GM12878 (cell line): ENCODE data around the gene CSTB. TPM values are rescaled to one million over a fixed set of nuclear protein-coding genes. Genes with fewer than 3 reads are reported as not detected.

Source experiments
- ATAC-seq: fragments of 200-7000 bp; cut with Tn5 transposase; 3 replicates; pipeline ENCODE4 v1.9.1; 2020; ENCODE audit warnings: mild to moderate bottlenecking, moderate library complexity
- BruUV-seq: library from RNA; stranded (reverse); fragments of 400-500 nt; replicated peaks from 2 replicates; lab custom pipeline; 2021; lab: Mats Ljungman, UMichigan
- CTCF ChIA-PET: fragments of 300-600 bp; sonication (Branson Sonifier 250); formaldehyde crosslinking; extraction: SDS; loops from one replicate; lab custom pipeline; 2021; ENCODE audit warnings: inconsistent platforms; lab: Yijun Ruan, JAX
- POLR2A ChIA-PET: fragments of 350-600 bp; formaldehyde crosslinking; extraction: SDS; loops from one replicate; lab custom pipeline; 2021; ENCODE audit warnings: inconsistent platforms; lab: Charles Lee
- RAD21 ChIA-PET: fragments of 300-600 bp; sonication (Branson Sonifier 250); formaldehyde crosslinking; loops from one replicate; lab custom pipeline; 2023; ENCODE audit warnings: antibody characterized with exemption; ENCODE audit not compliant: unreplicated experiment; lab: Charles Lee
- SMC1A ChIA-PET: fragments of 300-600 bp; sonication (Branson Sonifier 250); formaldehyde crosslinking; loops from one replicate; lab custom pipeline; 2023; ENCODE audit not compliant: unreplicated experiment, uncharacterized antibody; lab: Charles Lee
- DNase-seq: peaks from one replicate; pipeline ENCODE4 v3.0.0-alpha.2; 2011; ENCODE audit warnings: low read depth, low spot score
- FAIRE-seq: peaks from 3 replicates; lab custom pipeline; 2011; peaks lifted over from hg19 to GRCh38; lab: Jason Lieb, UNC
- H2AFZ ChIP-seq: 2 replicates; pipeline ENCODE4 v1.6.0; 2011; ENCODE audit warnings: low read depth, low read length, control low read depth; ENCODE audit not compliant: control insufficient read depth
- H3K27ac ChIP-seq: 2 replicates; pipeline ENCODE4 v1.5.1; 2011; ENCODE audit warnings: control low read depth; ENCODE audit not compliant: control insufficient read depth, insufficient read depth
- H3K27me3 ChIP-seq, 2 experiments: replicated peaks in 1 of 2; 2 replicates each; pipeline versions ENCODE4 v1.6.0 to v1.6.1; 2011; ENCODE audit warnings: low read length in 1 of 2; ENCODE audit not compliant: control insufficient read depth in 2 of 2, insufficient read depth in 2 of 2
- H3K36me3 ChIP-seq, 2 experiments: 2 replicates each; pipeline ENCODE4 v1.5.1; 2011; ENCODE audit warnings: low read length in 1 of 2; ENCODE audit not compliant: control insufficient read depth in 2 of 2, insufficient read depth in 2 of 2
- H3K4me1 ChIP-seq: 2 replicates; pipeline ENCODE4 v1.6.1; 2011; ENCODE audit warnings: mild to moderate bottlenecking, low read length, moderate library complexity, mixed read lengths; ENCODE audit not compliant: control insufficient read depth, insufficient read depth
- H3K4me2 ChIP-seq: 2 replicates; pipeline ENCODE4 v1.6.0; 2011; ENCODE audit warnings: control low read depth; ENCODE audit not compliant: control insufficient read depth, insufficient read depth
- H3K4me3 ChIP-seq: fragments of 200-600 bp; sonication (generic); 2 replicates; pipeline ENCODE4 v1.5.1; 2016
- H3K79me2 ChIP-seq: 2 replicates; pipeline ENCODE4 v1.6.0; 2011; ENCODE audit warnings: low read length; ENCODE audit not compliant: control insufficient read depth, insufficient read depth
- H3K9ac ChIP-seq: 2 replicates; pipeline ENCODE4 v1.8.0; 2011; ENCODE audit warnings: low read length, control low read depth, mixed read lengths; ENCODE audit not compliant: control insufficient read depth, insufficient read depth
- H3K9me3 ChIP-seq: replicated peaks from 3 replicates; pipeline ENCODE4 v1.5.1; 2011; ENCODE audit warnings: mild to moderate bottlenecking, low read length; ENCODE audit not compliant: control insufficient read depth, insufficient read depth
- H4K20me1 ChIP-seq: 2 replicates; pipeline ENCODE4 v1.6.0; 2011; ENCODE audit not compliant: control insufficient read depth, insufficient read depth
- ATF2 ChIP-seq: IDR thresholded peaks from 2 replicates; pipeline ENCODE4 v1.6.1; 2012; ENCODE audit warnings: low read length, inconsistent platforms
- E2F8 ChIP-seq: fragments of 450-650 bp; IDR thresholded peaks from 2 replicates; pipeline ENCODE4 v1.6.1; 2018; ENCODE audit warnings: mild to moderate bottlenecking, low read depth, moderate library complexity; ENCODE audit not compliant: partially characterized antibody
- IRF3 ChIP-seq: fragments of 450-650 bp; IDR thresholded peaks from 2 replicates; pipeline ENCODE4 v1.6.1; 2014; ENCODE audit warnings: mild to moderate bottlenecking
- KAT2A ChIP-seq: conservative IDR thresholded peaks from 2 replicates; pipeline ENCODE4 v1.6.1; 2011; ENCODE audit warnings: low read depth, low read length; ENCODE audit not compliant: control insufficient read depth
- MYC ChIP-seq: IDR thresholded peaks from 2 replicates; pipeline ENCODE4 v1.6.1; 2011; ENCODE audit warnings: mild to moderate bottlenecking, low read length, moderate library complexity, inconsistent platforms; ENCODE audit not compliant: insufficient read depth, insufficient replicate concordance, insufficient read length, severe bottlenecking
- NFXL1 ChIP-seq: fragments of 450-650 bp; IDR thresholded peaks from 2 replicates; pipeline ENCODE4 v1.6.1; 2017; ENCODE audit warnings: antibody characterized with exemption, mild to moderate bottlenecking, borderline replicate concordance
- SRF ChIP-seq, 2 experiments: IDR thresholded peaks; 2 replicates each; pipeline ENCODE4 v1.6.1; 2011; ENCODE audit warnings: low read depth in 2 of 2, low read length in 2 of 2, mild to moderate bottlenecking in 1 of 2, moderate library complexity in 1 of 2
- YBX1 ChIP-seq: fragments of 450-650 bp; IDR thresholded peaks from 2 replicates; pipeline ENCODE4 v1.6.1; 2016; ENCODE audit warnings: antibody characterized with exemption
- WGBS: methylation state at CpG from one replicate; pipeline ENCODE4 v1.1.6; 2016; ENCODE audit warnings: low lambda C conversion rate; ENCODE audit not compliant: insufficient replicate concordance, insufficient coverage; ENCODE audit errors: missing lambda C conversion rate; 5-methylcytosine and 5-hydroxymethylcytosine counted together
- in situ Hi-C: fragments of 300-500 bp; cut with MboI; formaldehyde crosslinking; loops from 9 replicates; pipeline ENCODE4 v1.14.3; 2018; ENCODE audit warnings: mixed read lengths
- intact Hi-C: fragments of 100-400 bp; cut with micrococcal nuclease; formaldehyde crosslinking; loops from one replicate; pipeline ENCODE4 v1.14.2; 2022; ENCODE audit not compliant: unreplicated experiment
- polyA plus RNA-seq, 11 experiments: library from polyadenylated mRNA; depleted of rRNA in 4 of 11; unstranded in 6 of 11; stranded (reverse) in 5 of 11; fragments of >200 nt; fragmentation: Nextera tagmentation in 4 of 11; fragmentation: Illumina TruSeq in 1 of 11; extraction: Ambion mirVana in 4 of 11; extraction: Trizol in 1 of 11; gene quantifications; 1 replicate in 1 of 11; 2 replicates in 10 of 11; pipeline versions ENCODE4 v1.2.1 to v1.2.3, GENCODE V29; 2011 to 2016; ENCODE audit warnings: inconsistent platforms in 2 of 11, missing spikeins in 2 of 11, low read depth in 1 of 11
- total RNA-seq, 4 experiments: library from RNA; depleted of rRNA in 3 of 4; stranded (reverse); fragments of >200 nt in 3 of 4; fragmentation: Illumina TruSeq in 1 of 4; extraction: Trizol in 1 of 4; gene quantifications; 2 replicates each; pipeline versions ENCODE4 v1.2.1 to v1.2.3, GENCODE V29; 2013 to 2021
- TF ChIP-seq, protein P1 (sequence below), 3 experiments: IDR thresholded peaks in 2 of 3; conservative IDR thresholded peaks in 1 of 3; 2 replicates each; pipeline ENCODE4 v1.5.1; 2011; ENCODE audit warnings: low read depth in 3 of 3, low read length in 3 of 3, mild to moderate bottlenecking in 3 of 3, control low read depth in 2 of 3, moderate library complexity in 2 of 3, inconsistent platforms in 1 of 3, mixed read lengths in 1 of 3; ENCODE audit not compliant: control insufficient read depth in 2 of 3, insufficient read depth in 1 of 3; ENCODE audit errors: extremely low read depth in 1 of 3

CSTB gene
- total and polyA plus RNA-seq, 10 of the 15 experiments (the other 5 are each of a cell fraction or from before 2014, with no cell fraction given): 12.5 to 82.7 (median 41.9) TPM

- no peak for TF ChIP-seq KAT2A
- TF ChIP-seq, protein P1, sequence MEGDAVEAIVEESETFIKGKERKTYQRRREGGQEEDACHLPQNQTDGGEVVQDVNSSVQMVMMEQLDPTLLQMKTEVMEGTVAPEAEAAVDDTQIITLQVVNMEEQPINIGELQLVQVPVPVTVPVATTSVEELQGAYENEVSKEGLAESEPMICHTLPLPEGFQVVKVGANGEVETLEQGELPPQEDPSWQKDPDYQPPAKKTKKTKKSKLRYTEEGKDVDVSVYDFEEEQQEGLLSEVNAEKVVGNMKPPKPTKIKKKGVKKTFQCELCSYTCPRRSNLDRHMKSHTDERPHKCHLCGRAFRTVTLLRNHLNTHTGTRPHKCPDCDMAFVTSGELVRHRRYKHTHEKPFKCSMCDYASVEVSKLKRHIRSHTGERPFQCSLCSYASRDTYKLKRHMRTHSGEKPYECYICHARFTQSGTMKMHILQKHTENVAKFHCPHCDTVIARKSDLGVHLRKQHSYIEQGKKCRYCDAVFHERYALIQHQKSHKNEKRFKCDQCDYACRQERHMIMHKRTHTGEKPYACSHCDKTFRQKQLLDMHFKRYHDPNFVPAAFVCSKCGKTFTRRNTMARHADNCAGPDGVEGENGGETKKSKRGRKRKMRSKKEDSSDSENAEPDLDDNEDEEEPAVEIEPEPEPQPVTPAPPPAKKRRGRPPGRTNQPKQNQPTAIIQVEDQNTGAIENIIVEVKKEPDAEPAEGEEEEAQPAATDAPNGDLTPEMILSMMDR (IDR thresholded peaks at IDR 0.05 in 2 of 3, conservative IDR thresholded peaks at IDR 0.05 in 1 of 3; ENCODE audit: control insufficient read depth in 2 of 3, extremely low read depth in 1 of 3, insufficient read depth in 1 of 3, low read depth in 3 of 3, low read length in 3 of 3): no peak
- no peak for TF ChIP-seq MYC
Measured at GRCh38 chr21:43781846-43782245, 5.7 kb upstream of the CSTB start (continued).

- POLR2A ChIA-PET: interaction anchor here (0.6 to 1.7 kb wide), 2 partner anchors 10 to 235 kb away, joined by 3 to 8 read pairs; partner anchors contain the start of gene RRP1
- DNase-seq: no peak
- TF ChIP-seq SRF (IDR thresholded peaks at IDR 0.05; ENCODE audit: low read depth in 2 of 2, low read length in 2 of 2): 0 out of 4 replicates have a peak, but pooled peaks of 1 of the 2 experiments have one; percentile 64
- no peak for TF ChIP-seq ATF2
- no peak for TF ChIP-seq YBX1
- TF ChIP-seq, protein P1 (IDR thresholded peaks at IDR 0.05 in 2 of 3, conservative IDR thresholded peaks at IDR 0.05 in 1 of 3; ENCODE audit: control insufficient read depth in 2 of 3, extremely low read depth in 1 of 3, insufficient read depth in 1 of 3, low read depth in 3 of 3, low read length in 3 of 3): no peak
- TF ChIP-seq NFXL1: no peak
- TF ChIP-seq E2F8: no peak
- TF ChIP-seq IRF3: no peak
Measured at GRCh38 chr21:43779660-43780059, 3.6 kb upstream of the CSTB start.

More at GRCh38 chr21:43779660-43780059, 3.6 kb upstream of the CSTB start:
- no peak overlapping the region for H3K9ac ChIP-seq
- no peak overlapping the region for H2AFZ ChIP-seq
- ATAC-seq (peak; percentile 29), FAIRE-seq (no peak)
- ChIA-PET CTCF (interaction anchor here (0.6 to 1.9 kb wide), 6 partner anchors 9 to 873 kb away, joined by 3 to 9 read pairs (median 4); partner anchors contain the start of gene RRP1), SMC1A (interaction anchor here (0.9 to 1.8 kb wide), 8 partner anchors 10 to 241 kb away, joined by 3 to 10 read pairs (median 3); partner anchors contain the start of gene RRP1), RAD21 (interaction anchor here (1.0 to 1.2 kb wide), 4 partner anchors 9 to 63 kb away, joined by 3 to 5 read pairs (median 3); partner anchors contain the start of gene RRP1)
- no peak overlapping the region for H3K27ac ChIP-seq
- BruUV-seq: no TSS peak
- H3K4me1 ChIP-seq: peaks cover 9% of the 10 kb centered on the region
- no peaks in the 10 kb centered on the region for H3K27me3 ChIP-seq
- H3K4me3 ChIP-seq: no peak overlapping the region
- H4K20me1 ChIP-seq: no peaks in the 10 kb centered on the region
- peaks cover 10% of the 10 kb centered on the region for H3K79me2 ChIP-seq
- in situ Hi-C loops (no loop called here), intact Hi-C loops (loop anchor here (5.0 kb wide), 1 partner anchor 52 kb away; no protein-coding TSS in a partner anchor)
- no peaks in the 10 kb centered on the region for H3K36me3 ChIP-seq
- H3K4me2 ChIP-seq: no peak overlapping the region
- 7% methylated on average over 5 of the region's 5 CpGs for WGBS
- no peaks in the 10 kb centered on the region for H3K9me3 ChIP-seq
